Smooth muscle cell (in vitro differentiated cells): ENCODE results near the gene FAM53B. TPM values are rescaled to one million over a fixed set of nuclear protein-coding genes. Genes with fewer than 3 reads are reported as not detected.
"Not testable (repeated sequence)": the region's sequence is repeated elsewhere in the genome, so short reads cannot be mapped to it uniquely, and the experiment has no call there.

Experiments
- DNase-seq: peaks from one replicate; lab custom pipeline; 2025; ENCODE audit not compliant: unreplicated experiment; lab: John Stamatoyannopoulos, UW
- H2AFZ ChIP-seq: fragments of 200-600 bp; sonication (generic); 2 replicates; pipeline ENCODE4 v1.6.0; 2016; ENCODE audit warnings: antibody characterized with exemption, low read depth, mild to moderate bottlenecking
- H3F3A ChIP-seq: fragments of 200-600 bp; sonication (generic); 2 replicates; pipeline ENCODE4 v1.6.0; 2017; ENCODE audit warnings: antibody characterized with exemption, low read depth
- H3K27ac ChIP-seq: fragments of 200-600 bp; sonication (generic); 2 replicates; pipeline ENCODE4 v1.5.1; 2016; ENCODE audit warnings: low read depth, mild to moderate bottlenecking
- H3K27me3 ChIP-seq: fragments of 200-600 bp; sonication (generic); 2 replicates; pipeline ENCODE4 v1.6.1; 2016; ENCODE audit warnings: low read depth, mild to moderate bottlenecking
- H3K36me3 ChIP-seq: fragments of 200-600 bp; sonication (generic); 2 replicates; pipeline ENCODE4 v1.5.1; 2016; ENCODE audit warnings: low read depth
- H3K4me1 ChIP-seq: fragments of 200-600 bp; sonication (generic); 2 replicates; pipeline ENCODE4 v1.5.1; 2016; ENCODE audit warnings: low read depth
- H3K4me2 ChIP-seq: fragments of 200-600 bp; sonication (generic); 2 replicates; pipeline ENCODE4 v1.6.0; 2016; ENCODE audit warnings: mild to moderate bottlenecking
- H3K4me3 ChIP-seq: fragments of 200-600 bp; sonication (generic); 2 replicates; pipeline ENCODE4 v1.5.1; 2016; ENCODE audit warnings: mild to moderate bottlenecking
- H3K79me2 ChIP-seq: fragments of 200-600 bp; sonication (generic); 2 replicates; pipeline ENCODE4 v1.6.0; 2016; ENCODE audit warnings: low read depth, mild to moderate bottlenecking
- H3K9ac ChIP-seq: fragments of 200-600 bp; sonication (generic); 2 replicates; pipeline ENCODE4 v1.6.0; 2016; ENCODE audit warnings: low read depth
- H3K9me3 ChIP-seq: fragments of 200-600 bp; sonication (generic); replicated peaks from 2 replicates; pipeline ENCODE4 v1.5.1; 2016; ENCODE audit warnings: low read depth
- H4K20me1 ChIP-seq: fragments of 200-600 bp; sonication (generic); 2 replicates; pipeline ENCODE4 v1.6.0; 2016; ENCODE audit warnings: low read depth
- WGBS: methylation state at CpG from one replicate; pipeline ENCODE4 v1.1.7; 2016; ENCODE audit warnings: low lambda C conversion rate; 5-methylcytosine and 5-hydroxymethylcytosine counted together
- polyA plus RNA-seq: library from polyadenylated mRNA; unstranded; fragments of >200 nt; fragmentation: Nextera tagmentation; extraction: Ambion mirVana; gene quantifications from 2 replicates; pipeline ENCODE4 v1.2.1, GENCODE V29; 2016
- total RNA-seq: library from RNA; depleted of rRNA; stranded (reverse); fragments of >200 nt; gene quantifications from 2 replicates; pipeline ENCODE4 v1.2.3, GENCODE V29; 2014
- TF ChIP-seq, protein P1 (sequence below): fragments of 200-600 bp; sonication (generic); IDR thresholded peaks from 2 replicates; pipeline ENCODE4 v1.5.1; 2017; ENCODE audit warnings: borderline replicate concordance, mild to moderate bottlenecking, antibody characterized with exemption; ENCODE audit not compliant: insufficient read depth, poor library complexity, severe bottlenecking

The FAM53B gene
- total and polyA plus RNA-seq, 2 experiments from 2014 or later, result 5.5 to 6.2 TPM

DNA sequence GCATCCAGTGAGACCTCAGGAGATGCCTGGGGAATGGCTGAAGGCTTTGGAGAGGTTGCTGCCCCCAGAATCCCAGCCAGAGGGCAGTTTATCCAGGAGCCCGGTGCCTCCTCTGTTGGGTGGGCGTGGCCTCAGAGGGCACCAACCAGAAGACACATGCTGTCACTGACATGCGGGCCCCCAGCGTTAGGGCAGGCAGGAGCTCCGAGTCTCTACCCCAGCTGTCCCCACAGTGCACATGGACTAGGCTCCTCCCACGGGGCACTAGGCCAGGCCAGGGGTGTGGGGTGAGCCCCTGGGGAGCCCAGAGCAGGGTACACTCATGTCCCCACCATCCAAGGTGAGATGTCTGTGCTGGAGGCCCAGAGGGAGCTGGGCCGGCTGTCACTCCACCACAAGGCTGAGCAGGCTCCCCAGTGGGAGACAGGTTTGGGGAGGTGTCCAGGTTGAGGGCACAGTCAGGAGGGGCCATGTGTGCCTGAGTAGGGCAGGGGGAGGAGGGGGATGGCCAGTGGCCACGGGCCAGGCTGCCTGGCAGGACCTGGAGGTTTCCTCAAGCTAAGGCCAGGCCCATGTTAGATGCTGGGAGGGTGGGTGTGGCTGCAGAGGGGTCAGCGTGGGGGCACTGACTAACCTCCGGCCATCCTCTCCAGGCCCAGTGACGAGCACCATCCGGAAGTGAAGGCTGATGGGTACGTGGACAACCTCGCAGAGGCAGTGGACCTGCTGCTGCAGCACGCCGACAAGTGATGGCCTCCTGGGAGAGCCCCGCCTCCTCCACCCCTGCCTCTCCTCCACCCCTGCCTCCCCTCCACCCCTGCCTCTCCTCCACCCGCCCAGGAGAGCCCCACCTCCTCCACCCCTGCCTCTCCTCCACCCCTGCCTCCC is 131.3 kb downstream of the FAM53B start:
- Histone ChIP-seq H3K27ac (no peak overlapping the region), H3K79me2 (no peaks in the 10 kb centered on the region), H3K9me3 (no peaks in the 10 kb centered on the region), H3K4me1 (no peaks in the 10 kb centered on the region), H3K4me3 (no peak overlapping the region), H3K9ac (no peak overlapping the region), H3K27me3 (no peaks in the 10 kb centered on the region), H2AFZ (no peak overlapping the region), H4K20me1 (no peaks in the 10 kb centered on the region), H3K4me2 (no peak overlapping the region), H3F3A (no peaks in the 10 kb centered on the region), H3K36me3 (no peaks in the 10 kb centered on the region)
- WGBS, result 63% methylated on average over 8 of the region's 18 CpGs
- DNase-seq, result no peak
- TF ChIP-seq, protein P1, sequence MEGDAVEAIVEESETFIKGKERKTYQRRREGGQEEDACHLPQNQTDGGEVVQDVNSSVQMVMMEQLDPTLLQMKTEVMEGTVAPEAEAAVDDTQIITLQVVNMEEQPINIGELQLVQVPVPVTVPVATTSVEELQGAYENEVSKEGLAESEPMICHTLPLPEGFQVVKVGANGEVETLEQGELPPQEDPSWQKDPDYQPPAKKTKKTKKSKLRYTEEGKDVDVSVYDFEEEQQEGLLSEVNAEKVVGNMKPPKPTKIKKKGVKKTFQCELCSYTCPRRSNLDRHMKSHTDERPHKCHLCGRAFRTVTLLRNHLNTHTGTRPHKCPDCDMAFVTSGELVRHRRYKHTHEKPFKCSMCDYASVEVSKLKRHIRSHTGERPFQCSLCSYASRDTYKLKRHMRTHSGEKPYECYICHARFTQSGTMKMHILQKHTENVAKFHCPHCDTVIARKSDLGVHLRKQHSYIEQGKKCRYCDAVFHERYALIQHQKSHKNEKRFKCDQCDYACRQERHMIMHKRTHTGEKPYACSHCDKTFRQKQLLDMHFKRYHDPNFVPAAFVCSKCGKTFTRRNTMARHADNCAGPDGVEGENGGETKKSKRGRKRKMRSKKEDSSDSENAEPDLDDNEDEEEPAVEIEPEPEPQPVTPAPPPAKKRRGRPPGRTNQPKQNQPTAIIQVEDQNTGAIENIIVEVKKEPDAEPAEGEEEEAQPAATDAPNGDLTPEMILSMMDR, result no peak

DNA sequence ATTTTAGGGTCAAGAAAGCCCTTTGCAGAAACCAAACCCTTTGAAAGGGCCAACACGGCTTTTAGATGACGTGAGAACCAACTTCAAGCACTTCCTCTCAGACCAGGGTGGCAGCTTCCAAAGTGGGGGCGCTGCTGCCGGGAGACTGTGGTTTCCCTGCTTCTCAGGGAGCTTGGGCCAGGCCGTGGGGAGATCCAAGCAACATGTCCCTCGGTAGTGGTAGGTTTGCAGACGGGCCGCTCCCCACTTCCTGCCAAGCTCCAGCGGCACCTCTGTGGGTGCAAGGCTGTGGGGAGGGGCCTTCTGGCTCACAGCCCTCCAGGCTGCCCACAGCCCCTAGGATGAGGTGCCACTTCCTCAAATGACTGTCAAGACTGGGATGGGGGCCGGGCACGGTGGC is 132.4 kb downstream of the FAM53B start:
- no peak overlapping the region for H2AFZ ChIP-seq
- no peaks in the 10 kb centered on the region for H3K79me2 ChIP-seq
- no peak for DNase-seq
- H3K4me3 ChIP-seq, result no peak overlapping the region
- H3K9ac ChIP-seq, result no peak overlapping the region
- H3K4me2 ChIP-seq, result no peak overlapping the region
- H4K20me1 ChIP-seq, result no peaks in the 10 kb centered on the region
- H3K27ac ChIP-seq, result no peak overlapping the region
- no peaks in the 10 kb centered on the region for H3K36me3 ChIP-seq
- TF ChIP-seq, protein P1, result no peak
- H3K27me3 ChIP-seq, result no peaks in the 10 kb centered on the region
- H3K9me3 ChIP-seq, result no peaks in the 10 kb centered on the region
- WGBS, result 95% methylated on average over 11 of the region's 11 CpGs
- no peaks in the 10 kb centered on the region for H3F3A ChIP-seq
- H3K4me1 ChIP-seq, result no peaks in the 10 kb centered on the region

GRCh38 chr10:124610851-124611250 is 133.3 kb downstream of the FAM53B start:
- WGBS, result 97% methylated on average over 4 of the region's 17 CpGs

GRCh38 chr10:124610186-124610585 is 134.0 kb downstream of the FAM53B start:
- not testable (repeated sequence) for H2AFZ ChIP-seq, H3K4me3 ChIP-seq, H3K27me3 ChIP-seq, H3F3A ChIP-seq, H4K20me1 ChIP-seq, H3K9ac ChIP-seq, H3K4me2 ChIP-seq, H3K27ac ChIP-seq, DNase-seq, H3K4me1 ChIP-seq, H3K9me3 ChIP-seq, H3K36me3 ChIP-seq, H3K79me2 ChIP-seq
- WGBS, result 98% methylated on average over 8 of the region's 19 CpGs

More at GRCh38 chr10:124610851-124611250, 133.3 kb downstream of the FAM53B start:
- H3K4me3 ChIP-seq, H3K9ac ChIP-seq, DNase-seq, H3K9me3 ChIP-seq, H3F3A ChIP-seq, H3K27me3 ChIP-seq, H2AFZ ChIP-seq, H3K4me2 ChIP-seq, H3K36me3 ChIP-seq, H3K79me2 ChIP-seq, H3K4me1 ChIP-seq, H3K27ac ChIP-seq, H4K20me1 ChIP-seq: not testable (repeated sequence)
